H1 (cell line): ENCODE measurements around the gene XPO5. TPM values are rescaled to one million over a fixed set of nuclear protein-coding genes. Genes with fewer than 3 reads are reported as not detected.
A peak's percentile ranks its signal among the peaks of the same experiment; 100 is the strongest.

Experiments
- ATF2 ChIP-seq: IDR thresholded peaks from 2 replicates; pipeline ENCODE4 v1.6.1; 2012; ENCODE audit warnings: low read length, inconsistent platforms
- GABPA ChIP-seq: IDR thresholded peaks from 2 replicates; pipeline ENCODE4 v1.6.1; 2011; ENCODE audit warnings: mild to moderate bottlenecking, low read length, moderate library complexity, borderline replicate concordance; ENCODE audit not compliant: insufficient read depth
- RAD21 ChIP-seq, 2 experiments: IDR thresholded peaks in 1 of 2; conservative IDR thresholded peaks in 1 of 2; 2 replicates each; pipeline ENCODE4 v1.6.1; 2011; ENCODE audit warnings: low read depth in 2 of 2, low read length in 2 of 2, improper control_type of control experiment in 1 of 2, inconsistent platforms in 1 of 2, mild to moderate bottlenecking in 1 of 2, moderate library complexity in 1 of 2
- SP2 ChIP-seq: IDR thresholded peaks from 2 replicates; pipeline ENCODE4 v1.6.1; 2012; ENCODE audit warnings: mild to moderate bottlenecking, low read length, inconsistent platforms
- polyA plus RNA-seq, 7 experiments: library from polyadenylated mRNA; depleted of rRNA in 3 of 7; stranded (reverse) in 5 of 7; unstranded in 2 of 7; fragments of >200 nt in 5 of 7; fragments of 200-250 nt in 2 of 7; gene quantifications; 1 replicate in 5 of 7; 2 replicates in 1 of 7; 4 replicates in 1 of 7; pipeline versions ENCODE4 v1.2.1 to v1.2.3, GENCODE V29; 2011 to 2013; ENCODE audit warnings: missing spikeins in 2 of 7, mixed read lengths in 2 of 7
- total RNA-seq: library from RNA; stranded (reverse); fragmentation: NEBNext Ultra II Directional; extraction: Animal tissue kit (Norgen Biotek cat#: 25700); gene quantifications from 2 replicates; pipeline ENCODE4 v1.2.1, GENCODE V29; 2021
- TF ChIP-seq, protein P1 (sequence below), 3 experiments: IDR thresholded peaks; 1 replicate in 2 of 3; 2 replicates in 1 of 3; pipeline versions ENCODE4 v1.5.1 to v1.6.1; 2011; ENCODE audit warnings: low read length in 3 of 3, mild to moderate bottlenecking in 3 of 3, inconsistent platforms in 2 of 3, low read depth in 1 of 3, moderate library complexity in 1 of 3; ENCODE audit not compliant: insufficient read depth in 1 of 3; ENCODE audit errors: control extremely low read depth in 1 of 3
- TF ChIP-seq, protein P2 (sequence below): IDR thresholded peaks from 2 replicates; pipeline ENCODE4 v1.6.1; 2012; ENCODE audit warnings: inconsistent platforms

XPO5 gene
- total and polyA plus RNA-seq, 2 of the 8 experiments (the other 6 are each of a cell fraction or from before 2014, with no cell fraction given), result 80.6 to 95.7 TPM

DNA sequence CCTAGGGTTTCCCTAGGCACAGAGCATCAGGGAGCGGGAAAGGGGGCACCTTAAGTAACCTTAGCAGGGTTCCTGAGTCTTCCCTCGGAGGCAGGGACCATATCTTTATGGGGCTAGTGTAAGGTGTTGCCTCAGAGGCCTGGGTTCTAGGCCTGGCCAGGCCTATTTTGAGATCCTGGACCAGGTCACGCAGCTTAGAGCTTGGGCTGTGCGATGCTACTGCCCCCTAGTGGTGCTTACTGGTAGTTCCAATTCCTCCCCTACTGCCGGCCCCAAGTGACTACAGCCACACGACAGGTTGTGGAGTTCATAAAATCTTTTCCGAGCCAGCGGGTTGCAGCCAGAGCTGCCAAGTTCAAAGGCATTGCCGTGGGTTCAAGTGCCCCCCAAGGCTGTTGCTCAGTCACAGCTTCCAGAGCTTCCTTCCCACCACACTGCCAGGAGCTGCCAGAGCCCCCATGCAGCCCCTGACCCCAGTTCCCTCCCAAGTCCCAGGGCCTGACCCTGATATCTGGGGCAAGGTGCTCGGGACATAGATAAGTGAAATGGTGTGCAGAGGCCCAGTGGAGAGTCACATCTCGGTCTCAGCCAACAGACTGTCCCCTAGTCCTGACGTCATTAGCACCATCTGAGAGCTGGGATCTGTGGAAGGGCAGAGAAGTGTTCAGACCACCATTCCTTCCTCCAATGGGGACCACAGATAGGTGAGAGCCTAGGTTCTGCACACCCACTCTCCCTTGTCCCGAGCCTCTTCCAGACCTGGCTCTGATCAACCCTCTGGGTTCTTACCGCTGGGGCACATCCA lies 69.0 kb downstream of the XPO5 start (continued):
- TF ChIP-seq ATF2 (peak; percentile 78; the same call in 1 of the 2 replicates), GABPA (no peak), RAD21 (IDR thresholded peaks at IDR 0.05 in 1 of 2, conservative IDR thresholded peaks at IDR 0.05 in 1 of 2; ENCODE audit: low read depth in 2 of 2, low read length in 2 of 2) (peak; percentile 90 to 93), SP2 (no peak)
- TF ChIP-seq, protein P1, sequence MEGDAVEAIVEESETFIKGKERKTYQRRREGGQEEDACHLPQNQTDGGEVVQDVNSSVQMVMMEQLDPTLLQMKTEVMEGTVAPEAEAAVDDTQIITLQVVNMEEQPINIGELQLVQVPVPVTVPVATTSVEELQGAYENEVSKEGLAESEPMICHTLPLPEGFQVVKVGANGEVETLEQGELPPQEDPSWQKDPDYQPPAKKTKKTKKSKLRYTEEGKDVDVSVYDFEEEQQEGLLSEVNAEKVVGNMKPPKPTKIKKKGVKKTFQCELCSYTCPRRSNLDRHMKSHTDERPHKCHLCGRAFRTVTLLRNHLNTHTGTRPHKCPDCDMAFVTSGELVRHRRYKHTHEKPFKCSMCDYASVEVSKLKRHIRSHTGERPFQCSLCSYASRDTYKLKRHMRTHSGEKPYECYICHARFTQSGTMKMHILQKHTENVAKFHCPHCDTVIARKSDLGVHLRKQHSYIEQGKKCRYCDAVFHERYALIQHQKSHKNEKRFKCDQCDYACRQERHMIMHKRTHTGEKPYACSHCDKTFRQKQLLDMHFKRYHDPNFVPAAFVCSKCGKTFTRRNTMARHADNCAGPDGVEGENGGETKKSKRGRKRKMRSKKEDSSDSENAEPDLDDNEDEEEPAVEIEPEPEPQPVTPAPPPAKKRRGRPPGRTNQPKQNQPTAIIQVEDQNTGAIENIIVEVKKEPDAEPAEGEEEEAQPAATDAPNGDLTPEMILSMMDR (IDR thresholded peaks at IDR 0.05; ENCODE audit: control extremely low read depth in 1 of 3, insufficient read depth in 1 of 3, low read depth in 1 of 3, low read length in 3 of 3), result peak in 2 of 3 experiments; percentile 97 to 98; a peak in 3 of 4 replicates
- TF ChIP-seq, protein P2, sequence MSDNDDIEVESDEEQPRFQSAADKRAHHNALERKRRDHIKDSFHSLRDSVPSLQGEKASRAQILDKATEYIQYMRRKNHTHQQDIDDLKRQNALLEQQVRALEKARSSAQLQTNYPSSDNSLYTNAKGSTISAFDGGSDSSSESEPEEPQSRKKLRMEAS, result 0 out of 2 replicates have a peak, but pooled peaks have one; percentile 27
